ENCODE measurements around the gene TCF4.

TCF4 gene

DNA sequence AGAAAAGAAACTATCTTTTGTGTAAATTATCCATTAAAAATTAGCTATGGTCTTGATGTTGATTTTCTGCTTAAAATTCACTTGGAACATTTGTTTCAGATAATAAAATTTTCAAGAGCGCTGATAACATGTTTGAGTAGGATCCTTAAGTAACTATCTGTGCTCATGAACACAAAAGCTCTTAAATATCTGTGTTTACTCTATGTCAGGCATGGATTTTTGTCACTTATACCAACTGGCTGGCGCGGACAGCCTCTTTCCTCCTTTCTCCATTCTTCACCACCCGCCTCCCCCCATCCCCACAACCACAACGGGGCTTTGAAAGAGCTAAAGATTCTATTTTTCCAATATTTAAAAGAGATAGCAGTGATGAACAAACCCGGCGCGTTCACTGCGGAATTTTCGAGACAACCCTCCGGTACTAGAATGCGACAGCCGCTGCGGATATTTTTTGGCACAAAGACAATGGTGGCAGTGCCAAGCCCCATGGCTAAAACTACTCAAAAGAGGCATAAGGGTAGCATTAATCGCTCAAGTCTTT lies 181.5 kb downstream of the TCF4 start:
- H3K9me2 ChIP-seq (replicated peaks; ENCODE audit: control insufficient read depth, low read length), result no peaks in the 10 kb centered on the region
- no peak overlapping the region for H3K4me3 ChIP-seq (ENCODE audit: low read length)
- H3K9me3 ChIP-seq (ENCODE audit: control insufficient read depth, insufficient read depth, low read length), result no peaks in the 10 kb centered on the region
- peaks cover 32% of the 10 kb centered on the region for H3K36me3 ChIP-seq (ENCODE audit: control insufficient read depth, low read length)
- H3K27me3 ChIP-seq (ENCODE audit: control insufficient read depth, low read length), result no peaks in the 10 kb centered on the region
- no peak overlapping the region for H3K27ac ChIP-seq (ENCODE audit: low read depth, low read length)
- H3K79me2 ChIP-seq (ENCODE audit: control insufficient read depth, low read length), result peaks cover 98% of the 10 kb centered on the region
- H3K4me2 ChIP-seq (ENCODE audit: low read length), result no peak overlapping the region
- TF ChIP-seq CTCF (IDR thresholded peaks at IDR 0.05; ENCODE audit: low read depth, low read length, poor library complexity, severe bottlenecking) (no peak), EZH2phosphoT487 (IDR thresholded peaks at IDR 0.05; ENCODE audit: borderline replicate concordance, low read length) (no peak)
- H3K4me1 ChIP-seq (ENCODE audit: control insufficient read depth, low read length), result no peaks in the 10 kb centered on the region
- no peaks in the 10 kb centered on the region; the same call in 1 of the 2 replicates for H3F3A ChIP-seq (ENCODE audit: control insufficient read depth, insufficient read depth)
- peaks cover 7% of the 10 kb centered on the region; the same call in 1 of the 2 replicates for H4K20me1 ChIP-seq (ENCODE audit: control insufficient read depth, insufficient read depth, low read depth, low read length)

DNA sequence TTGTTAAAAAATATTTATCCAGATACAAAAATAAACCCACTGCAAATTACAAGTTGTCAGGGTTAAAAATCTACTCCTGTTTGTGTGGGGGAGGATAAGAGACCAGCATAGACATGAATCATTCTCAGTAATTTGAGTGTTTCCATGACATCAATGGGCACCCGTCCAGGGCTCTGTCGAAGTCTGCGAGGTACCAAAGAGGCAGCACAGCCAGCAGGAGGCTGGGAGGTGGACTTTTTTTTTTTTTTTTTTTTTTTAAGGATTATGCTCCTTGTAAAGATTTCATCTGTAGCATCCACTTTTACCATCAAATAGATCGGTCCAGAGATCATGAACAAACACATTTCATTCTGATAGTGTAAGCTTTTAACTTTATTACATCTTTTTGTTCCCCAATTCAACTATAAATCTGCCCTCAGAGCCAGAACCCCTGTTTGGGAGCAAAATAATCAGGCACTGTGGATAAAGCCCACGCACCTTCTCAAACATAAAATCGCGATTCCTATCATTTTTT lies 182.0 kb downstream of the TCF4 start:
- Histone ChIP-seq H3K4me3 (ENCODE audit: low read length) (no peak overlapping the region), H3K4me1 (ENCODE audit: control insufficient read depth, low read length) (no peaks in the 10 kb centered on the region), H4K20me1 (ENCODE audit: control insufficient read depth, insufficient read depth, low read depth, low read length) (peaks cover 7% of the 10 kb centered on the region; the same call in 1 of the 2 replicates), H3K79me2 (ENCODE audit: control insufficient read depth, low read length) (peaks cover 98% of the 10 kb centered on the region), H3K9me3 (ENCODE audit: control insufficient read depth, insufficient read depth, low read length) (no peaks in the 10 kb centered on the region), H3K4me2 (ENCODE audit: low read length) (no peak overlapping the region), H3K27me3 (ENCODE audit: control insufficient read depth, low read length) (no peaks in the 10 kb centered on the region), H3K36me3 (ENCODE audit: control insufficient read depth, low read length) (peaks cover 38% of the 10 kb centered on the region), H3F3A (ENCODE audit: control insufficient read depth, insufficient read depth) (no peaks in the 10 kb centered on the region; the same call in 1 of the 2 replicates), H3K27ac (ENCODE audit: low read depth, low read length) (no peak overlapping the region), H3K9me2 (replicated peaks; ENCODE audit: control insufficient read depth, low read length) (no peaks in the 10 kb centered on the region)
- TF ChIP-seq CTCF (IDR thresholded peaks at IDR 0.05; ENCODE audit: low read depth, low read length, poor library complexity, severe bottlenecking) (no peak), EZH2phosphoT487 (IDR thresholded peaks at IDR 0.05; ENCODE audit: borderline replicate concordance, low read length) (no peak)

GRCh38 chr18:55405475-55405874 lies 182.5 kb downstream of the TCF4 start:
- peaks cover 98% of the 10 kb centered on the region for H3K79me2 ChIP-seq (ENCODE audit: control insufficient read depth, low read length)
- no peaks in the 10 kb centered on the region for H3K9me3 ChIP-seq (ENCODE audit: control insufficient read depth, insufficient read depth, low read length)
- H4K20me1 ChIP-seq (ENCODE audit: control insufficient read depth, insufficient read depth, low read depth, low read length), result peaks cover 7% of the 10 kb centered on the region; the same call in 1 of the 2 replicates
- H3K4me3 ChIP-seq (ENCODE audit: low read length), result no peak overlapping the region
- H3K36me3 ChIP-seq (ENCODE audit: control insufficient read depth, low read length), result peaks cover 39% of the 10 kb centered on the region
- H3K4me1 ChIP-seq (ENCODE audit: control insufficient read depth, low read length), result no peaks in the 10 kb centered on the region
- H3K9me2 ChIP-seq (replicated peaks; ENCODE audit: control insufficient read depth, low read length), result no peaks in the 10 kb centered on the region
- no peak overlapping the region for H3K27ac ChIP-seq (ENCODE audit: low read depth, low read length)
- TF ChIP-seq CTCF (IDR thresholded peaks at IDR 0.05; ENCODE audit: low read depth, low read length, poor library complexity, severe bottlenecking), result no peak
- no peak for TF ChIP-seq EZH2phosphoT487 (IDR thresholded peaks at IDR 0.05; ENCODE audit: borderline replicate concordance, low read length)
- no peaks in the 10 kb centered on the region; the same call in 1 of the 2 replicates for H3F3A ChIP-seq (ENCODE audit: control insufficient read depth, insufficient read depth)
- H3K4me2 ChIP-seq (ENCODE audit: low read length), result no peak overlapping the region
- H3K27me3 ChIP-seq (ENCODE audit: control insufficient read depth, low read length), result no peaks in the 10 kb centered on the region

All from DOHH2 (cell line).